Chondrocyte (in vitro differentiated cells): ENCODE results near the gene PCYT1B. TPM values are rescaled to one million over a fixed set of nuclear protein-coding genes. Genes with fewer than 3 reads are reported as not detected.
"Not testable (repeated sequence)": the region's sequence is repeated elsewhere in the genome, so short reads cannot be mapped to it uniquely, and the experiment has no call there.

Experiments
- DNase-seq: peaks from one replicate; pipeline ENCODE4 v3.0.0; 2021; ENCODE audit warnings: mixed read lengths, low spot score
- H3K27ac Mint-ChIP-seq: one replicate; pipeline ENCODE4 v1.8.0; 2021; ENCODE audit warnings: mild to moderate bottlenecking, moderate library complexity, mixed read lengths; ENCODE audit not compliant: unreplicated experiment
- H3K27me3 Mint-ChIP-seq: 2 replicates; pipeline ENCODE4 v1.8.0; 2021; ENCODE audit warnings: low read depth, mixed read lengths
- H3K36me3 Mint-ChIP-seq: 2 replicates; pipeline ENCODE4 v1.8.0; 2021; ENCODE audit warnings: low read depth, mixed read lengths
- H3K4me1 Mint-ChIP-seq: 2 replicates; pipeline ENCODE4 v1.8.0; 2021; ENCODE audit warnings: low read depth, mild to moderate bottlenecking, mixed read lengths
- H3K4me3 Mint-ChIP-seq: one replicate; pipeline ENCODE4 v1.8.0; 2021; ENCODE audit warnings: mild to moderate bottlenecking, moderate library complexity, mixed read lengths; ENCODE audit not compliant: unreplicated experiment
- H3K9me3 Mint-ChIP-seq: 2 replicates; pipeline ENCODE4 v1.8.0; 2021; ENCODE audit warnings: low read depth, mixed read lengths
- total RNA-seq: library from RNA; stranded (reverse); gene quantifications from 3 replicates; pipeline ENCODE4 v1.2.1, GENCODE V29; 2021
- TF ChIP-seq, protein P1 (sequence below): fragments of 200-600 bp; sonication (generic); IDR thresholded peaks from 2 replicates; pipeline ENCODE4 v1.5.0; 2021; ENCODE audit warnings: antibody characterized with exemption, mild to moderate bottlenecking, moderate library complexity

PCYT1B gene
- total RNA-seq, 1 donor from 2014 or later = 4.5 TPM

DNA sequence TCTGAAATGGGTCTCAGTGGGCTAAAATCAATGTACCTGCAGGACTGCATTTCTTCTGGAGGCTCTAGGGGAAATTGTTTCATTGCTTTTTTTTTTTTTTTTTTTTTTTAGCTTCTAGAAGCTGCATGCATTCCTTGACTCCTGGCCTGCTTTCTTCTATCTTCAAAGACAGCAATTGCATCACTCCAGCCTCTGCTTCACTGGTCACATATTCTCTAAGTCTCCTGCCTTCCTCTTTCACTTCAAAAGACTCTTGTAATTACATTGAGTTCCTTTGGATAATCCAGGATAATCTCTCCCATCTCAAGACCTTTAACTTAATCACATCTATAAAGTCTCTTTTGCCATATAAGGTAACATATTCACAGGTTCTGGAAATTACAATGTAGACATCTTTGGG is 11.3 kb upstream of the PCYT1B start:
- TF ChIP-seq, protein P1, sequence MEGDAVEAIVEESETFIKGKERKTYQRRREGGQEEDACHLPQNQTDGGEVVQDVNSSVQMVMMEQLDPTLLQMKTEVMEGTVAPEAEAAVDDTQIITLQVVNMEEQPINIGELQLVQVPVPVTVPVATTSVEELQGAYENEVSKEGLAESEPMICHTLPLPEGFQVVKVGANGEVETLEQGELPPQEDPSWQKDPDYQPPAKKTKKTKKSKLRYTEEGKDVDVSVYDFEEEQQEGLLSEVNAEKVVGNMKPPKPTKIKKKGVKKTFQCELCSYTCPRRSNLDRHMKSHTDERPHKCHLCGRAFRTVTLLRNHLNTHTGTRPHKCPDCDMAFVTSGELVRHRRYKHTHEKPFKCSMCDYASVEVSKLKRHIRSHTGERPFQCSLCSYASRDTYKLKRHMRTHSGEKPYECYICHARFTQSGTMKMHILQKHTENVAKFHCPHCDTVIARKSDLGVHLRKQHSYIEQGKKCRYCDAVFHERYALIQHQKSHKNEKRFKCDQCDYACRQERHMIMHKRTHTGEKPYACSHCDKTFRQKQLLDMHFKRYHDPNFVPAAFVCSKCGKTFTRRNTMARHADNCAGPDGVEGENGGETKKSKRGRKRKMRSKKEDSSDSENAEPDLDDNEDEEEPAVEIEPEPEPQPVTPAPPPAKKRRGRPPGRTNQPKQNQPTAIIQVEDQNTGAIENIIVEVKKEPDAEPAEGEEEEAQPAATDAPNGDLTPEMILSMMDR = no peak
- Mint-ChIP-seq H3K36me3 (no peaks in the 10 kb centered on the region), H3K27ac (no peak overlapping the region), H3K27me3 (peaks cover 9% of the 10 kb centered on the region), H3K4me3 (no peak overlapping the region), H3K9me3 (no peaks in the 10 kb centered on the region), H3K4me1 (no peaks in the 10 kb centered on the region)
- no peak for DNase-seq

DNA sequence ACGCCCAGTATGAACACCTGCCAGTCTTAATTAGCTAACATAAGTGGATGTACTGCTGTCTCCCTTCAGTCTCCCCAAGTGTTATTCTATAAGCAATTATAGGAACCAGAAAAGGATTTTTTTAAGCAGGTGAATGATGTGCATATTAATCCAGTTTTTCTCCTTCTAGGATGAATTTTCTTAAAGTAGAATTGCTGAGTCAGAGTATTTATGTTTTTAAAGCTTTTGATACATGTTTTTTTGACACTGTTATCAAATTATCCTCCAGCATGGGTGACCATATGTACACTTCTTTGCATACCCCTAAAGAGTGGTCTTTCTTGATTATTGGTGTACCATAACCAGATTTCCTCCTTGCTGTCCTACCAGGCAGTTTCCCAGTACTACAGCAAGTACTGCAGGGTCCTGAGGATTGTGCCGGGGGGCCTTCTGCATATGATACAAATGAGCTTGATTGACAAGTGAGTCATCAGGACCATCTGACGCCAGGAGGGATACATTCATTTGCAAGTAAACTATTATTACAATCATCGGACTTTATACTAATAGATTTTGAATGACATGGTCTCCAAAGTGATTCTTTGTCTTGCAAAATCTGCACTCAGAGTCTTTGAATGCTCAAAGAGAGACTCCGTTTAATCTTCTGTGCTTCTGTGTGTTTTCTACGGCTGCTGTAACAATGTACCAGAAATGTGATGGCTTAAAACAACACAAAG is 10.7 kb upstream of the PCYT1B start:
- no peaks in the 10 kb centered on the region for H3K4me1 Mint-ChIP-seq
- DNase-seq = no peak
- no peaks in the 10 kb centered on the region for H3K9me3 Mint-ChIP-seq
- H3K27me3 Mint-ChIP-seq = peaks cover 9% of the 10 kb centered on the region
- TF ChIP-seq, protein P1 = no peak
- no peaks in the 10 kb centered on the region for H3K36me3 Mint-ChIP-seq
- H3K4me3 Mint-ChIP-seq = no peak overlapping the region
- H3K27ac Mint-ChIP-seq = no peak overlapping the region

DNA sequence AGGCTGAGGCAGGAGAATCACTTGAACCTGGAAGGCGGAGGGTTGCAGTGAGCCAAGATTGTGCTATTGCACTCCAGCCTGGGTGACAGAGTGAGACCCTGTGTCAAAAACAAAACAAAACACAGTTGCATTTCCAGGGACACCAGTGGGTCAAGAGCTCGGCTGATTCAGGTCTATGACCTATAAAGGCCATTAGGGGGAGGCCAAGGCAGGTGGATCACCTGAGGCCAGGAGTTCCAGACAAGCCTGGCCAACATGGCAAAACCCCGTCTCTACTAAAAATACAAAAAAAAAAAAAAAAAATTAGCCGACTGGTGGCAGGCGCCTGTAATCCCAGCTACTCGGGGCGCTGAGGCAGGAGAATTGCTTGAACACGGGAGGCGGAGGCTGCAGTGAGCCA is 8.5 kb upstream of the PCYT1B start:
- not testable (repeated sequence) for DNase-seq, H3K4me3 Mint-ChIP-seq, H3K27me3 Mint-ChIP-seq, H3K27ac Mint-ChIP-seq, H3K4me1 Mint-ChIP-seq, H3K9me3 Mint-ChIP-seq, H3K36me3 Mint-ChIP-seq

DNA sequence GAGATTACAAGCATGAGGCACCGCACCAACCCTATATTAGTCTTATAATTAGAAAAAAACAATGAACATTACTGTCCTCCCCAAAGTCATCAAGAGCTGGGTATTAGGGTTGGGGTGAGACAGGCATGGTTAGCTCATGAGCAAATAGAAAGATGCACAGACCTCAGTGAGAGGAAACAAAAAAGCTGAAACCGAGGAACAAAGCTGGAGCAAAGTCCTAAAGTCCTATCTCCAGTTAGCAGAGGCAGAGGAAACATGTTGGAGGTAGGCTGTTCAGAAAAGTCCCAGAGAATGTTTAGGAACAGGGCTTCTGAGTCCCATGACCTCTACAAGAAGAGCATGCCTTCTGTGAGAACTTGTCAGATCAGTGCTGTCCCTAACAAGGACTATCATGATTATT is 4.6 kb upstream of the PCYT1B start:
- Mint-ChIP-seq H3K36me3 (no peaks in the 10 kb centered on the region), H3K4me1 (peaks cover 12% of the 10 kb centered on the region), H3K27me3 (peaks cover 5% of the 10 kb centered on the region), H3K9me3 (no peaks in the 10 kb centered on the region), H3K4me3 (no peak overlapping the region), H3K27ac (no peak overlapping the region)
- TF ChIP-seq, protein P1 = no peak
- no peak for DNase-seq

DNA sequence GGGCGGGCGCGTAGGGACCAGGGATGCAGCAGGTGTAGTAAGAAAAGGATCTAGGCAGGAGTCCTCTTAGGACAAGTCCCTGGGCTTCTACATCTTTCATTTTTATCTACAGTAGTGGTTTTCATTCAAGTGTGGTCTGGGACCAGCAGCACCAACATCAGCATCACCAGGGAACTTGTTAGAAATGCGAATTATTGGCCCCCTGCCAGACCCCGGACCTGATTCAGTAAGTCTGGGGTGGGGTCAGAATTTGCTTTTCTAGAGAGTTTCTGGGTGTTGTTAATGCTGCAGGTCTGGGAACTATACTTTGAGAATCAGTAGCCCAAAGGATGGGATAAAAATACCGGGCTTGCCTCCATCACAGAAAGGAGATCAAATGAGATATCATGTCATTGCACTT is 1.3 kb upstream of the PCYT1B start:
- peaks cover 7% of the 10 kb centered on the region for H3K27me3 Mint-ChIP-seq
- no peaks in the 10 kb centered on the region for H3K36me3 Mint-ChIP-seq
- no peak overlapping the region for H3K4me3 Mint-ChIP-seq
- no peaks in the 10 kb centered on the region for H3K9me3 Mint-ChIP-seq
- no peak for DNase-seq
- H3K4me1 Mint-ChIP-seq = peaks cover 22% of the 10 kb centered on the region
- TF ChIP-seq, protein P1 = no peak
- H3K27ac Mint-ChIP-seq = no peak overlapping the region

DNA sequence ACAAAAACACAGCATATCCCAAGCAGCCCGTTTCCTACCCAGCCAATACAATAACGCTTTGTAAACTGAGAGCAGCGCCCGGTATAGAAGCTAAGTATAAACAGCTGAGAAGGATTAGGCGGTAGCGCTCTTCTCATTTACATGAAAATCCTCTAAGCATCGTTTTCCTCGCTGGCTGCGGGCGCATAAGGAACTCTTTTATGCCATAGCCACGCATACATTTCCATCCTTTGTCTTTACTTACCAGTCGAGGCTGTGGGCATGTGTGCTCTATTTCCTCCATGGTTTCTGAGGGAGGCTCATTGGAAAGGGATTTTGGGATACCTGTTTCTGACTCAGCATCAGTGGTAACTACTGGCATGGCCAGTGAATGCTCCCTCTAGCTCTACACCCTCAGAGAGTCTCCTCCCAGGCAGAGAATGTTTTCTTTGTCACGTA is 383 bp downstream of the PCYT1B start:
- Mint-ChIP-seq H3K4me3 (peak overlapping the region; percentile 81), H3K9me3 (no peaks in the 10 kb centered on the region), H3K27ac (peak overlapping the region; percentile 93), H3K36me3 (no peaks in the 10 kb centered on the region), H3K27me3 (peaks cover 7% of the 10 kb centered on the region), H3K4me1 (peaks cover 22% of the 10 kb centered on the region)
- no peak for DNase-seq
- TF ChIP-seq, protein P1 = peak; percentile 23
